Adrenal gland (tissue), 5 donors: ENCODE data around the gene MEPCE.

Source experiments
- CTCF ChIP-seq, 6 experiments: fragments of 450-650 bp in 4 of 6; fragments of 200-600 bp in 2 of 6; sonication (generic) in 1 of 6; IDR thresholded peaks; 1 replicate in 5 of 6; 2 replicates in 1 of 6; pipeline versions ENCODE4 v1.5.1 to v1.8.0; 2016 to 2021; ENCODE audit warnings: antibody characterized with exemption in 6 of 6, mild to moderate bottlenecking in 2 of 6, moderate library complexity in 1 of 6
- POLR2A ChIP-seq, 2 donors: fragments of 450-650 bp; IDR thresholded peaks; one replicate each; pipeline ENCODE4 v1.6.1; 2017; ENCODE audit warnings: antibody characterized with exemption in 2 of 2, mild to moderate bottlenecking in 2 of 2, moderate library complexity in 1 of 2
- donor health status: DM: no; HTN: no; CAD: no.

- no peak for TF ChIP-seq CTCF (IDR thresholded peaks at IDR 0.05)
- TF ChIP-seq POLR2A (IDR thresholded peaks at IDR 0.05), result peak; percentile 75 to 94
Measured at GRCh38 chr7:100478958-100479660, 49.5 kb downstream of the MEPCE start, which contains the start of gene TSC22D4.
